ENCODE measurements around the gene HDAC4. TPM values are rescaled to one million over a fixed set of nuclear protein-coding genes. Genes with fewer than 3 reads are reported as not detected.

HDAC4 gene
- polyA plus RNA-seq, 1 experiment = 8.9 TPM

GRCh38 chr2:239274391-239275043 lies 126.3 kb downstream of the HDAC4 start:
- H3K9me3 ChIP-seq (ENCODE audit: control insufficient read depth, insufficient read depth, low read length) = no peaks in the 10 kb centered on the region; the same call in 1 of the 2 replicates
- H3K27me3 ChIP-seq (ENCODE audit: control insufficient read depth, insufficient read depth, low read length) = no peaks in the 10 kb centered on the region
- DNase-seq (ENCODE audit: low read depth, low spot score) = no peak
- POLR2A ChIA-PET = interaction anchor here (1.1 to 1.6 kb wide), 2 partner anchors 55 to 127 kb away, joined by 5 to 6 read pairs; partner anchors contain the start of gene HDAC4
- peak overlapping the region; percentile 94 for H3K27ac ChIP-seq (ENCODE audit: low read depth, low read length)
- H3K4me3 ChIP-seq (ENCODE audit: low read depth, low read length) = no peak overlapping the region
- CTCF ChIA-PET = interaction anchor here (0.7 kb wide), 1 partner anchor 11 kb away, joined by 3 read pairs; no protein-coding TSS in a partner anchor
- no peak for TF ChIP-seq CTCF (IDR thresholded peaks at IDR 0.05; ENCODE audit: low read depth, low read length)

- no peaks in the 10 kb centered on the region for H3K27me3 ChIP-seq (ENCODE audit: control insufficient read depth, insufficient read depth, low read length)
- POLR2A ChIA-PET = interaction anchor here (0.7 to 1.1 kb wide), 2 partner anchors 24 to 128 kb away, joined by 3 to 5 read pairs; partner anchors contain the start of gene HDAC4
- H3K4me3 ChIP-seq (ENCODE audit: low read depth, low read length) = no peak overlapping the region
- peak overlapping the region; percentile 94 for H3K27ac ChIP-seq (ENCODE audit: low read depth, low read length)
- DNase-seq (ENCODE audit: low read depth, low spot score) = no peak
- CTCF ChIA-PET = interaction anchor here (0.7 kb wide), 1 partner anchor 10 kb away, joined by 3 read pairs; no protein-coding TSS in a partner anchor
- H3K9me3 ChIP-seq (ENCODE audit: control insufficient read depth, insufficient read depth, low read length) = no peaks in the 10 kb centered on the region; the same call in 1 of the 2 replicates
- TF ChIP-seq CTCF (IDR thresholded peaks at IDR 0.05; ENCODE audit: low read depth, low read length) = no peak
These were observed 127.3 kb downstream of the HDAC4 start for GRCh38 chr2:239273280-239274234.

GRCh38 chr2:239272626-239273025 lies 128.2 kb downstream of the HDAC4 start:
- Histone ChIP-seq H3K27ac (ENCODE audit: low read depth, low read length) (no peak overlapping the region), H3K27me3 (ENCODE audit: control insufficient read depth, insufficient read depth, low read length) (no peaks in the 10 kb centered on the region), H3K4me3 (ENCODE audit: low read depth, low read length) (no peak overlapping the region), H3K9me3 (ENCODE audit: control insufficient read depth, insufficient read depth, low read length) (no peaks in the 10 kb centered on the region; the same call in 1 of the 2 replicates)
- no peak for DNase-seq (ENCODE audit: low read depth, low spot score)
- no peak for TF ChIP-seq CTCF (IDR thresholded peaks at IDR 0.05; ENCODE audit: low read depth, low read length)
- POLR2A ChIA-PET = no interaction called here
- CTCF ChIA-PET = no interaction called here

GRCh38 chr2:239271882-239272281 lies 128.9 kb downstream of the HDAC4 start:
- ChIA-PET POLR2A (no interaction called here), CTCF (interaction anchor here (0.6 kb wide), 1 partner anchor 1851 kb away, joined by 8 read pairs; no protein-coding TSS in a partner anchor)
- DNase-seq (ENCODE audit: low read depth, low spot score) = no peak
- Histone ChIP-seq H3K27ac (ENCODE audit: low read depth, low read length) (no peak overlapping the region), H3K27me3 (ENCODE audit: control insufficient read depth, insufficient read depth, low read length) (no peaks in the 10 kb centered on the region), H3K4me3 (ENCODE audit: low read depth, low read length) (no peak overlapping the region), H3K9me3 (ENCODE audit: control insufficient read depth, insufficient read depth, low read length) (no peaks in the 10 kb centered on the region; the same call in 1 of the 2 replicates)
- TF ChIP-seq CTCF (IDR thresholded peaks at IDR 0.05; ENCODE audit: low read depth, low read length) = no peak

All from AG04450 (cell line).